A172 (cell line): Measurements from ENCODE around the gene HGD. TPM values are rescaled to one million over a fixed set of nuclear protein-coding genes. Genes with fewer than 3 reads are reported as not detected.
A peak's percentile ranks its signal among the peaks of the same experiment; 100 is the strongest.
"Not testable (repeated sequence)": the region's sequence is repeated elsewhere in the genome, so short reads cannot be mapped to it uniquely, and the experiment has no call there.

Source experiments
- DNase-seq: peaks from one replicate; pipeline ENCODE4 v3.0.0-alpha.2; 2015; ENCODE audit warnings: low spot score
- total RNA-seq: library from RNA; depleted of rRNA; stranded (reverse); fragments of >200 nt; shearing (Covaris generic); gene quantifications from 2 replicates; pipeline ENCODE4 v1.2.3, GENCODE V29; 2014; rRNA removed

The HGD gene, protein sequence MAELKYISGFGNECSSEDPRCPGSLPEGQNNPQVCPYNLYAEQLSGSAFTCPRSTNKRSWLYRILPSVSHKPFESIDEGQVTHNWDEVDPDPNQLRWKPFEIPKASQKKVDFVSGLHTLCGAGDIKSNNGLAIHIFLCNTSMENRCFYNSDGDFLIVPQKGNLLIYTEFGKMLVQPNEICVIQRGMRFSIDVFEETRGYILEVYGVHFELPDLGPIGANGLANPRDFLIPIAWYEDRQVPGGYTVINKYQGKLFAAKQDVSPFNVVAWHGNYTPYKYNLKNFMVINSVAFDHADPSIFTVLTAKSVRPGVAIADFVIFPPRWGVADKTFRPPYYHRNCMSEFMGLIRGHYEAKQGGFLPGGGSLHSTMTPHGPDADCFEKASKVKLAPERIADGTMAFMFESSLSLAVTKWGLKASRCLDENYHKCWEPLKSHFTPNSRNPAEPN
- 0.07 TPM in 1 of 2 replicates, not detected in the other for total RNA-seq

DNA sequence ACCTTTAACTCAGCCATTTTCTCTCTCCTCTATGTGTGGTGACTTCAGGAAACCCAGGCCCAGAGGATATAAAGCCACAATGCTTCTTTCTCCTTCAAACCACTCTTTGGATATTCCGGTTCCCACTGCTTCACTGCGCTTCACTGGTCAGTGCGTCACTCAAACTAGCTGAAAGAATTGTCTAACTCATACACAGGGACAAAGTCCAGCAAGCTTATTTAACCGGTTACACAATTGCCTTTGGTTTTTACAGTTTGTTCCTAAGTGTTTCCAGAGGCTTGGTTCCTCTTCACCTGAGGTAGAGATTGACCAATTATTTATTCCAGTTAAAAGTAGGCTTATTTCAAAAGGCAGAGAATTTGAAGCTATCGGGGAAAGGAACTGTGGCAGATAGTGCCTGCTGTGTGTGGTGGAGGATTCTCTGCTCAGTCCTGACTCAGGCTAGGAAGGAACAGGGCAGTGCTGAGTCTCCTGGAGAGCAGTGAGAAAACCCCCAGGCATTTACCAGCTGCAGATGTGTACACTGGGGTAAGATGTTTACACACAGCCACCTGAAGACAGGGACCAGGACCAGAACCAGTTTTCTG lies at the start of gene HGD:
HGD (minus strand) TSS at position 145 of the 587 bp plus-strand sequence; CDS start at position 17, 128 bp downstream.
- DNase-seq = no peak

DNA sequence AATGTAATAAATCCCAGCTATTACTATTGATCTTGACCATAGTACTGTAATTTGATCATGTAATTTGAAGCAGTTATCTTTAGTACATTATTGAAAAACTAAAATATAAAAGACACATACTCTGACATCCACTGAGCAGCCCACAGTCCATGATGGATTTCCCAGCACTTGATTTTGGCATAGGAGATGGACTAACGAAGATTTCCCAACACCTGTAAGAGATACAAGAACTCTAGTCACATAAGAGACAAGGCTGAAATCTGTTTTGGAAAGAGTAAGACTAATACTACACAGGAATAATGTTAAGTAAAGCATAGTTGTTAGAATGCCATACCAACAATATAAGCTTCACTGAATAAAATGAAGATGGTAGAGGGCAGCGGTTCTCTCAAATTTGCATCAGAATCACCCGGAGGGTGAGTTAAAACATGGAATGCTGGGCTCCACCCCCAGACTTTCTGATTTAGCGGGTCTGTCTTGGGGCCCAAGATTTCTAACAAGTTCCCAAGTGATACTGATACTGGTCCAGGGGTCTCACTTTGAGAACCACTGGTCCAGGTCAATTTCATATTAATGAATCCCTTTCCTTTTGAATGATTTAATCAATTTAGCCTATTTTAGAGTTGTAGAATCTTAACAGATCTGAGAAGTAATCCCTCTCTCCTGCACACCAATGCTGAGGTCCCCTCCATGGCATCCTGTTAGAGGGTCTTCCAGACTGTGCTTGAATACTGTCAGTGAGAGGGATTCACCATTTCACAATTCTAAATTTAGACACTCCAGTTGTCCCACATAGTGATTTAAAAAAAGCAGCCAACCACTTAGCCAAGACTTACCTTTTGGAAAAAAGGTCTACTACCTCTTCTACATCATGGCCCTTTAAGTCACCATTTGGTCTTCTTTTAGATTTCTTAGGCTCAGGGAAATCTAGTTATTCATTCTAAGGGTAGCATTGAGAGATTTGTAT lies 48.8 kb upstream of the HGD start:
- no peak for DNase-seq

DNA sequence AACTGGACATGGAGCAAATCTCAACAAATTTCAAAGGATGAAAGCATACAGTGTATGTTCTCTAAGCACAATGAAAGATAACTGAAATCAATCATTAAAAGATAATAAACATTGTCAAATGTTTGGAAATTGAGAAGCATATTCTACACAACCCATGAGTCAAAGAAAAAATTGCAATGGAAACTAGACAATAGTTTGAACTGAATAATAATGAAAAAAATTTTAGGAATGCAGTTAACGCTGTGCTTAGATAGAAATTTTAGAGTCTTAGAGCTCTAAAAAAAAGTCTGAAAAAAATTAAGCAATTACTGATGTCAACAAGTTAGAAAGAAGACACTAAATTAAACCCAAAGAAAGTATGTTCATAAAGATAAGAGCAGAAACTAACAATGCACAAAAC lies 44.8 kb upstream of the HGD start:
- DNase-seq = no peak

DNA sequence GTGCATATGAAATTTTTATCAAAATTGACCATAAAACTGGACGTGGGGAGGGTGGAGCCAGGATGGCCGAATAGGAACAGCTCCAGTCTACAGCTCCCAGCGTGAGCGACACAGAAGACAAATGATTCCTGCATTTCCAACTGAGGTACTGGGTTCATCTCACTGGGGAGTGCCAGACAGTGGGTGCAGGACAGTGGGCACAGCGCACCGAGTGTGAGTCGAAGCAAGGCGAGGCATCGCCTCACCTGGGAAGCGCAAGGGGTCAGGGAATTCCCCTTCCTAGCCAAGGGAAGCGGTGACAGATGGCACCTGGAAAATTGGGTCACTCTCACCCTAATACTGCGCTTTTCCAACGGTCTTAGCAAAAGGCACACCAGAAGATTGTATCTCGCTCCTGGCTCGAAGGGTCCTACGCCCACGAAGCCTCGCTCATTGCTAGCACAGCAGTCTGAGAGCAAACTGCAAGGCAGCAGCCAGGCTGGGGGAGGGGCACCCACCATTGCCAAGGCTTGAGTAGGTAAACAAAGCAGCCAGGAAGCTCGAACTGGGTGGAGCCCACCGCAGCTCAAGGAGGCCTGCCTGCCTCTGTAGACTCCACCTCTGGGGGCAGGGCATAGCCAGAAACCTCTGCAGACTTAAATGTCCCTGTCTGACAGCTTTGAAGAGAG lies 37.3 kb upstream of the HGD start:
- not testable (repeated sequence) for DNase-seq

DNA sequence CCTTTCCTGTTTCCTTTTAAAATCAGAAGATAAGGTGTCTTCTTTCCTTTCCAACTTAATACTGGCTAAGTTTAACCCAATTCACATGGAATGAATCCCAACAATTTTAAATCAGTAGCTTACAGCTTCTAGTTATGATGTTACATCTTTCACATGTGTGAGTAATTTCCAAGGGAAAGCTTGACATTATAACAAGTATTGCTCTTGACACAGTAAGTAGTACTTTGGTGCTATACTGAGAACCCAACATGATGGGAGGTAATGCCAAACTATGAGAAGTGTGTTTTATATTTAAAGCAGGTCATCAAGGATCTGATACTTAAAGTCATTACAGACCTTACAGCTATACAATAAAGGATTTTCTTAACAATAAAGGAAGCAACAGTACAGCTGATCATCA lies 31.2 kb upstream of the HGD start:
- no peak for DNase-seq

DNA sequence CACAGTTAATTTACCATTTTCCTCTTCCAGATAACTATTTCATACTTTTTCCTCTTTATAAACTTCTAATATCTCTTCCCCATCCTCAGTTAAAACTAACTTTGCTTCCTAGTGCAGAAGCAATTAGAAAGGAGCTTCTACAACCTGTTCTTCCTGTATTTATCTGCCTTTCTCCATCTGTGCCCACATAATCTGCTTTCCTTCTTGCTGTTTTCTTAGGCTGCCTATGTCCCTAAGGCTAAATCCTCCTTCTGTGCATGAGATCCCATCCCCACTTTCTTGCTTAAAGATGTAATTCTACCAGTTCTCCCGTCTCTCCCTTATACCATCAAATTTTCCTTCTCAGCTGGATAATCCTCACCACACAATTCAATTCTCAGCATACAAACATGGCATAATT lies 28.3 kb upstream of the HGD start:
- DNase-seq = no peak

DNA sequence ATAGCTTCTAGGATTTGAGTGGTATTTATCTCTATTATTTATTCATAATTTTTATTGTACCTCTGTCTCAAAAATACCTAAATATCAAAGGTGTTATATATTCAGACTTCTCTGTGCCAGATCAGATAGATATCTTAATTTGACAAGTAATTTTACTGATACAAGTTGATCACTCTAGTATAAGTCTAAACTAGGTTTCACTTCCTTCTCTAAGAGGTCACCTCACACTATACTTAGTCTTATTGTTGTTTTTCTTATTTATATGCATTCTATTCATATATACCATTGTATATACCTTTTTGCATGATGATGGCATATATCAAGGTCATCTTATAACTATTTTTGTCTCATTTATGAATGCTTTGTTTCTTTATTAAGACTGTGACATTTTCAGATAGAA lies 26.4 kb upstream of the HGD start:
- DNase-seq = no peak

DNA sequence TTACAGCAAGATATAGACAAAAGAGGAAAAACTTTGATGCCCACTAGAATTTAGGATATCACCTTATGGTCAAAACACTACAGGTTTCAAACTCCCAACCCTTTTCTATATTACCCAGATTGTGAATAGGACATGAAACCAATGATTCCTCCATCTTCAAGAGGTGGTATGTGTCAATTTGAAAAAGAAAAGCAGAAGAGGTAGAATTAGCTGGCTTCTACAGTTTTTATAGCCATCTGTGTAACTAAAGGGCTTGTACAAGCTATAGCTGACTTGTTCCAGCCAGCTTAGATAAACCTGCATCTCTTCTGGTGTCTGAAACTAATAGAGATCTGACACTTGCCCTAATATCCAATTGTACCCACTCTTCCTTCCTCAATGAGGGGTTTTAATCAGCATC lies 24.9 kb upstream of the HGD start:
- no peak for DNase-seq

DNA sequence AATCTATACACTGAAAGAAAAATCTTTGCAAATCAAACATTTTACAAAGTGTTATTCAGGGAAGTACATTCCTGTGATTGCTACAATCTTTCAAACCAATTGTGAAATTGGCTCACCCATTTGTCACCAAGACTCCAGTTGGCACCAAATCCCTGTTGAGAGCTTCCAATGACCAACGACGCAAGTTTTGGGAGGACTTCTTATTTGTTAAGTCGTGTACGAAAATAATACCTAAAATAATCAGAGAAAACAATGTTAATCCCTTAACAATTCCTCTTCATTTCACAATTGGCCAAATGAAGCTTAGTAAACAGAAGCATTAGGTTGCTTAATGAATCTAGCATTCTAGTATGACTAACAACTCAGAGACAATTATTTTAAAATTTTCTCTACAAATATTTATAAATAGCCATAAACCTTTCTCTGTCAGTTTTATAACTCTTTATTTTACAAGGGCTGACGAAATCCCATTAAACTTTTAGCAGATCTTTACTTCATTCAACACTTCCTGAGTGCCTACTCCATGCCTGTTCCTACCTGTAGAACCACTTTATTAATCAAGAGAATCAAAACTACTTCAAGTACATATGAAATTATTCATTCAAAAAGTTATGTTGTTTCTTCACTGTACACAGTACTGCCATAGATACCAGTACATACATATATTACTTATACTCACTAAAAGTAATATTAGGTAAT lies 24.0 kb upstream of the HGD start:
- DNase-seq = no peak

DNA sequence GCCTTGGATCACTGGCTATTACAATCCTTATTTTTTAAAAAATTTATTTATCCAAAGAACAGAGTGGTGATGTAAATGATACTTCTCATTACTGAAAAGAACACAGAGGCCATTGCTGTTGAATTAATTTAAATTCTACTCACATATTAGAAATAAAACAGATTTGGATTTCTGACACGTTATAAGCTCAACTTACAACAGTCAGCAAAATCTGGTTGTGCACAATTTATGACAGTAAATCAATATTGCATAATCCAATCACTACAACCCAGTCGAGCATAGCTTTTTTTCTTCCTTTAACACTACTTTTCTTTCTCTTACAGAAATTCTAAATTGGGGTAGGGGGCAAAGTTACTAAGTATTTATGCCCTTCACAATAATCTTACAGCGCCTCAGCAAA lies 17.3 kb upstream of the HGD start:
- DNase-seq = no peak

DNA sequence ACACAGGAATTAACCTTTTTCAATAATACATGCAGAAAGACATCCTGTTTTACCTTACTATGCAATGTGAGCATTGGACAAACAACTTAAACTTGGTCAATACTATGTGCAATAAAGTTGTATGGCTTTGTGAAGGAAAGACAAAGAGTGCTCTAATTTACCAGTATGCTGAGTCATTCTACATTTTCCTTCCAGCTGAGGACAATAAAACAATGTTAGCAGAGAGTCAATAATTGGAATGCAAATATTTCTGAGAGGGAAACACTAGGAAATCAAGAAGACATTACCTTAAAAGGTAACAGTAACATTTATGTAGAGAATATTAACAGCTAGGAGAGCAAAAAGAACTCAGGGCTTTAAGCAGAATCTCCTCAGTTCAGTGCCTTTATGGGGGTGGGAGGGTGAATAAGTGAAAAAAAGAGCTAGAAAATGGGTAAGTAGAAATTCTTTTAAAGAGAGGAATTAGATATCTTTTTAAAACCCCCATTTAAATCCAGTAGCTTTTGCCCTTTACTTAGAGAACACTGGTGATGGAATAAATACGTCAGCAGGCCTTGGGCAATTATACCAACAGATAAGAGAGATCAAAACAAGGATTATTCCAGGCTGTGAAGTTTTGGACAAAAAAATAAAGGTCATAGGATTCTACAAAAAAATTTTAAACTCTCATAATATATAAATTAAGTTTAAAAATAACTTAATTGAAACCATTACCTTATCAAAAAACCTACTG lies 11.6 kb upstream of the HGD start:
- DNase-seq = peak; percentile 44

DNA sequence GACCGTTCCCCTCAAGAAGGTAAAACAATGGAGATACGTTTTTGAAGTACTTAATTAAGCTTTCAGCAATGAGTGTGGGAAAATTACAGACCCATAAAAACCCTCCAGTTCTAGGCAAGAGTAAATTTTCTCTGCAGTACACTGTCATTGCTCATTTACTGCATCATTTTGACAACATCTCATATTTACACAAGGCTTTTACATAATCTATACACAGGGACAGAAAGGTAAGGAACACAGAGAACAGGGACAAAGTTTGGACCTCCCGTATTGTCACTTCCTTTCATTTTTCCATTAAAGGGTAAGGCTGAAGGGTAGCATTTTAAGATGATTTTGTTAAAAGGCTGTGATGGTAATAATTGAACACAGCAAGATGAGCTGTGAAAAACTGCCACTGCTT lies 7.4 kb upstream of the HGD start:
- DNase-seq = no peak

DNA sequence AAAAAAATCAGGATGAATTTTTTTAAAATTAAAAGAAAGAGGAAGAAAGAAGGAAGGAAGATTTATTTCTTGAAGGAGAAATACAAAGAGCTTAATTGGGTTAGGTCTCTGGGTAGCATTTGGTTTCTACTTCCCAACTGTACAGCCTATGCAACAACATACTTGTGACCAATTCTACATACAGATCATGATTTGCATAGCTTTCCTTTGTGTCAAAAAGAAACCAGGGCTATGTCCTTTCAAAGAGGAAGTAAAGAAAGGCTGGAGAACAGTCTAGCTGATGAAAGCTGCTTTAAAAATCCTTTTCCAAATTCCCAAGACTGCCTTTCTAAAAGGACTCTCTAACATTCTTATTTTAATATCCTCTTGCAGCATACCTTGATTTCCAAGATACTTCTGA lies 6.1 kb upstream of the HGD start:
- DNase-seq = no peak

DNA sequence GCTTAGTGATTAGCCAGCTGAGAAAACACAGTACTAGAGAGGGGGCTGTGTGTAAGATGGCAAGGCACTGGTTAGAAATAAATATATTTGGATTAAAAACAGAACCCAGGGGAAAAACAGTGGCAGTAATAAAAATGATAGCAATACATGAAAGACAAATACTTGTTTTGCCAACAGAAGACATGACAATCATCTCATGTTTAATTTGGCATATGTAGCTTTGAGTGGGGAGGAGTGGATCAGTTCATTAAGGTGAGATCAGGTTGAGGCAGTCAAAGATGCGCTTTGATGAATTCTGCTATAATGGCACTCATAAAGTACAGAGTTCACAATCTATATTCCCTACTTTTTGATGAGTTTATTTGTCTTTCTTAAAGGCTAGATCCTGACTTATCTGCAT lies 3.4 kb upstream of the HGD start:
- no peak for DNase-seq

DNA sequence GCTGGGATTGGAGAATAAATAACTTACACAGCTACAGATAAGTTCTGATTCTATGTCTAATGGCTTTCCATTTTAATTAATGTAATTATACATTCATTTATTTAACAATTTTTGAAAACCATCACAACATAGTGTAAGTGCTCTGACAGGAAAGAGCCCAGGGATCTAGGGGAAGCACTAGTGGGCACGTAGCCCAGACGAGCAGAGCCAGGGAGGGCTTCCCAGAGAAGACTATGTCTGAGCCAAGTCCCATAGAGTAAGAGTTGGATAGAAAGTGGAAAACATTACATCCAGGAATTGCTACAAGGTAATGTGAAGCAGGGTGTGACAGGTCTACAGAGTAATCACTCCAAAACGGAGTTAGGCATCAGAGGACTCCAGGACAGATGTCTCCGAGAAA lies 2.9 kb upstream of the HGD start:
- DNase-seq = no peak

DNA sequence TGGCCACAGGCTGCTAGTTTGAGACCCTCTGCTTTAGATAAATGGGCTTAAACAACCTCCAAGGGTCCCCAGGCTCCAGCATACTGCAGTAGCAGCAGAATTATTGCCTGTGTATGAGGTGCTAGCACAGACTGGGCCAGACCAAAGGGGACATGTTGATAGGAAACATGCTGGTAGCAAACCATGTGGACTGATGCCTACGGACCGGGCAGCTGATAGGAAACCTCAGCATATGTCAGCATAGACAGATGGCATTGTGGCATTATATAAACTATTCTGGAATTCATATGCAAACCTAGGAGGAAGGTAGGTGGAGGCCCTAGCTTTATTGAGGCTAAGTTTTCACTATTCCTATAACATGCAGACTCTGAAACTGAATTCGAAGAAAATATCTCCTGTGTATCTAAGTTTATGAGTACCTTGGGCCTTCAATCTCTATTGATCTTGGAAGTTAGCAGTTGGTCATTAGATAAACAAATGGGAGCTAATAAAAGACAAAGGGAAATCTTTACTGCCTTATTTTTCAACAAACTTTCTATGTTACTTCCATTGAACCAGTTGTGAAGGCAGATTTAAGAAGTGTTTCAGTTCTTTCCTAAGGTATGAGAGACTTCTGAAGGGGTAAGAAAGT lies 1.7 kb upstream of the HGD start:
- no peak for DNase-seq

DNA sequence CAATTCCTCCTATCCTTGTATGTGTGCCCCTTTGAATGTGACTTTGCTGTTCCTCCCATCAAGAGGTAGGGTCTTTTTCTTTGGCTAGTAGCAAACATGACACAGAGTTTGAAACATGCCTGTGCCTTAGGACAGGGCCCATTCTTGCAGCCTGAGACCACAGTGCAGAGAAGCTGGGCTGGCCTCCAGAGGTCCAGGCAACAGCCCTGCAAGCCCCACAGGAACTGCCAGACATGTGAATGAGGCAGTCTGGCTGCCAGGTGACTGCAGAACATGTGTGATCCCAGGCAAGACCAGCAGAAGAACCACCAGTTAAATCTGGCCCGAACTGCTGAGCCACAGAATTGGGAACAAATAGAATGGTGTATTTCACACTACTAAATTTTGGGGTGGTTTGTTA lies 1.2 kb upstream of the HGD start:
- DNase-seq = no peak

DNA sequence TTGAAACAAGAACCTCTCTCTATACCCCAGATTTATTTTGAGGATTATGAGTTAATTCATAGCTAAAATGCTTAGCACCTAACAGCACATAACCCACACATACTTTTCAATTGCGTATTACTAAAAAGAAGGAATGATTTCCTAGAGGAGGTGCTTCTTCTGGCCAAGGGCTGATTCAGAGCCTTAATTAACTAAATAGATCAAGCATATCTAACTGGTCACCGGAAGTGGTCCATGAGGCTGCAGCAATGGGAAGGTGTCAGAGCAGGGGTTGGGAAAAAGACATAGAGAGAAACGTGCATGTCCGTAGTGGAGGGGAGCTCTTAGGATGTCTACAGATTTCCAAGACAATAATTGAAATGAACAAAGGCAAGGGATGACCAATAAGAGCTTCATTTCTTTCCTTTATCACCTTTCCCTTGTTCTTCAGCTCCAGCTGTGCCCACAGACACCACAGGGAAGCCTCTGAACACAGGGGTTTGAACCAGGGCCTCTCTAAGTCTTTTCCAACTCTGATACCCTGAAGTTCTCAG lies 467 bp downstream of the HGD start:
- DNase-seq = no peak

DNA sequence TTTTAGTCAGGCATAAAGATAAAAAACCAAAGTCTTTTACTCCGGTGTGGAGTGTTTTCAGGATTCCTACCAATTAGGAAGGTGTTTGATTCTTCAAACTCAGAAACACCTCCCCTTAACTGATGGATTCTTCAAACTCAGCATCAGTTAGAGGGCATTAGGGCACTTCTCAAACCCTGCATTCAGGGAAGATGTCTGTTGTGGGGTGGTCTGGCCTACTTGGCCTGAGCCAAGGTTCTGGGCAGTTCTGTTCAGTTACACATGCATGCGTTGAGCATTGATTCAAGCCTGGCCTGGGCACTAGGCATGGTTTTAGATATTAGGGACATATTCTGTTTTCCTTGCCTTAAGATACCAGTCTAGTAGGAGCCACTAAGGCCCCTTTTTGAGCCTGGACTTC lies 1.0 kb downstream of the HGD start:
- DNase-seq = no peak
